Measurements from ENCODE around the gene ZNF558.

Gene ZNF558

GRCh38 chr19:8832132-8833021 is at the start of gene ZNF558, which contains the start of gene MBD3L1:
Gene ZNF558, minus strand, starts transcription at chr19:8832304. Its CDS starts 9,645 bp downstream, at chr19:8822659.
Gene MBD3L1, plus strand, starts transcription at chr19:8832377. Its CDS starts 10,302 bp downstream, at chr19:8842679.
- DNase-seq: peak; percentile 97

GRCh38 chr19:8881512-8881911 is 49.4 kb upstream of the ZNF558 start:
- DNase-seq: no peak

GRCh38 chr19:8880868-8881488 is 48.9 kb upstream of the ZNF558 start:
- no peak for DNase-seq

GRCh38 chr19:8877854-8878705 is 46.0 kb upstream of the ZNF558 start:
- no peak for DNase-seq

GRCh38 chr19:8866344-8866743 is 34.2 kb upstream of the ZNF558 start:
- DNase-seq: no peak

GRCh38 chr19:8858260-8858659 is 26.2 kb upstream of the ZNF558 start:
- DNase-seq: no peak

- no peak for DNase-seq
Observed at GRCh38 chr19:8850488-8850887, 18.4 kb upstream of the ZNF558 start.

GRCh38 chr19:8849232-8849631 is 17.1 kb upstream of the ZNF558 start:
- no peak for DNase-seq

GRCh38 chr19:8846819-8847218 is 14.7 kb upstream of the ZNF558 start:
- no peak for DNase-seq

GRCh38 chr19:8840708-8841107 is 8.6 kb upstream of the ZNF558 start:
- DNase-seq: no peak

- DNase-seq: no peak
Observed at GRCh38 chr19:8835877-8836276, 3.8 kb upstream of the ZNF558 start.

GRCh38 chr19:8835446-8835845 is 3.3 kb upstream of the ZNF558 start:
- DNase-seq: no peak

GRCh38 chr19:8831832-8832131 is 322 bp downstream of the ZNF558 start:
- no peak for DNase-seq

- no peak for DNase-seq
Observed at GRCh38 chr19:8831373-8831772, 731 bp downstream of the ZNF558 start.

GRCh38 chr19:8827277-8827676 is 4.8 kb downstream of the ZNF558 start:
- DNase-seq: no peak

GRCh38 chr19:8826371-8826770 is 5.7 kb downstream of the ZNF558 start:
- DNase-seq: no peak

GRCh38 chr19:8821748-8822241 is 10.3 kb downstream of the ZNF558 start:
- no peak for DNase-seq

GRCh38 chr19:8820234-8820633 is 11.9 kb downstream of the ZNF558 start:
- DNase-seq: no peak

- no peak for DNase-seq
Observed at GRCh38 chr19:8815780-8816179, 16.3 kb downstream of the ZNF558 start.

GRCh38 chr19:8814176-8814575 is 17.9 kb downstream of the ZNF558 start:
- no peak for DNase-seq

GRCh38 chr19:8811315-8812172 is 20.6 kb downstream of the ZNF558 start:
- no peak for DNase-seq

GRCh38 chr19:8806661-8807060 is 25.4 kb downstream of the ZNF558 start:
- no peak for DNase-seq

Data from NCI-H446 treated with DMSO at 0.1 percent for 48 hours (cell line).